Ishikawa (cell line): ENCODE measurements around the gene FXR1.

Source experiments
- CEBPB ChIP-seq: IDR thresholded peaks from 2 replicates; pipeline ENCODE4 v1.6.1; 2012
- CREB1 ChIP-seq: IDR thresholded peaks from 2 replicates; pipeline ENCODE4 v1.6.1; 2012; ENCODE audit warnings: low read depth
- EGR1 ChIP-seq: IDR thresholded peaks from 2 replicates; pipeline ENCODE4 v1.6.1; 2012
- EP300 ChIP-seq: IDR thresholded peaks from 2 replicates; pipeline ENCODE4 v1.6.1; 2012; ENCODE audit warnings: borderline replicate concordance
- FOXM1 ChIP-seq: IDR thresholded peaks from 2 replicates; pipeline ENCODE4 v1.6.1; 2012; ENCODE audit warnings: low read depth, borderline replicate concordance
- MAX ChIP-seq: IDR thresholded peaks from 2 replicates; pipeline ENCODE4 v1.6.1; 2012
- NFIC ChIP-seq: IDR thresholded peaks from 2 replicates; pipeline ENCODE4 v1.6.1; 2012
- RAD21 ChIP-seq: IDR thresholded peaks from 2 replicates; pipeline ENCODE4 v1.6.1; 2012; ENCODE audit warnings: low read depth
- REST ChIP-seq: IDR thresholded peaks from 2 replicates; pipeline ENCODE4 v1.6.1; 2012; ENCODE audit warnings: low read depth, mild to moderate bottlenecking
- TAF1 ChIP-seq: IDR thresholded peaks from 2 replicates; pipeline ENCODE4 v1.6.1; 2012; ENCODE audit warnings: low read depth, mild to moderate bottlenecking
- TCF12 ChIP-seq: IDR thresholded peaks from 2 replicates; pipeline ENCODE4 v1.6.1; 2012; ENCODE audit warnings: low read depth
- TEAD4 ChIP-seq: IDR thresholded peaks from 2 replicates; pipeline ENCODE4 v1.6.1; 2012
- USF1 ChIP-seq: IDR thresholded peaks from 2 replicates; pipeline ENCODE4 v1.6.1; 2012
- YY1 ChIP-seq: IDR thresholded peaks from 2 replicates; pipeline ENCODE4 v1.6.1; 2012; ENCODE audit warnings: low read depth
- ZBTB7A ChIP-seq: IDR thresholded peaks from 2 replicates; pipeline ENCODE4 v1.6.1; 2012; ENCODE audit warnings: low read depth

FXR1 gene

GRCh38 chr3:180962530-180962929, 50.1 kb downstream of the FXR1 start:
- TF ChIP-seq NFIC (no peak), FOXM1 (no peak), CEBPB (no peak), REST (no peak), ZBTB7A (no peak), RAD21 (no peak)

- TF ChIP-seq EGR1 (no peak), TEAD4 (no peak), ZBTB7A (no peak), FOXM1 (no peak), NFIC (no peak), REST (no peak), RAD21 (no peak), TAF1 (no peak), EP300 (no peak)
These were observed 58.5 kb downstream of the FXR1 start for GRCh38 chr3:180970931-180971330.

GRCh38 chr3:180973543-180973942, 61.1 kb downstream of the FXR1 start:
- TF ChIP-seq TEAD4 (no peak), MAX (no peak), ZBTB7A (no peak), TAF1 (no peak), CEBPB (no peak), TCF12 (no peak), FOXM1 (no peak), YY1 (no peak), NFIC (no peak), EP300 (no peak), REST (no peak), RAD21 (no peak), USF1 (no peak)

GRCh38 chr3:180974286-180974685, 61.8 kb downstream of the FXR1 start:
- TF ChIP-seq CEBPB: no peak
- no peak for TF ChIP-seq RAD21

- TF ChIP-seq CEBPB: no peak
- TF ChIP-seq NFIC: no peak
- no peak for TF ChIP-seq TEAD4
- no peak for TF ChIP-seq EP300
- TF ChIP-seq RAD21: no peak
- TF ChIP-seq ZBTB7A: no peak
- TF ChIP-seq CREB1: no peak
- TF ChIP-seq TCF12: no peak
These were observed 65.0 kb downstream of the FXR1 start for GRCh38 chr3:180977498-180977897.

GRCh38 chr3:180979961-180980360, 67.5 kb downstream of the FXR1 start:
- TF ChIP-seq NFIC (no peak), CREB1 (no peak), ZBTB7A (no peak), EP300 (no peak), TAF1 (no peak), REST (no peak), USF1 (no peak), RAD21 (no peak), TCF12 (no peak), FOXM1 (no peak), CEBPB (no peak), EGR1 (no peak), YY1 (no peak), MAX (no peak), TEAD4 (no peak)
